SH-SY5Y (cell line): Measurements from ENCODE around the gene SLC5A4.

Experiments used
- GATA2 ChIP-seq: IDR thresholded peaks from 2 replicates; pipeline ENCODE4 v1.6.1; 2011; ENCODE audit warnings: mild to moderate bottlenecking, low read depth, low read length
- GATA3 ChIP-seq: IDR thresholded peaks from 2 replicates; pipeline ENCODE4 v1.6.1; 2011; ENCODE audit warnings: low read depth, mild to moderate bottlenecking, low read length, moderate library complexity

Gene SLC5A4

DNA sequence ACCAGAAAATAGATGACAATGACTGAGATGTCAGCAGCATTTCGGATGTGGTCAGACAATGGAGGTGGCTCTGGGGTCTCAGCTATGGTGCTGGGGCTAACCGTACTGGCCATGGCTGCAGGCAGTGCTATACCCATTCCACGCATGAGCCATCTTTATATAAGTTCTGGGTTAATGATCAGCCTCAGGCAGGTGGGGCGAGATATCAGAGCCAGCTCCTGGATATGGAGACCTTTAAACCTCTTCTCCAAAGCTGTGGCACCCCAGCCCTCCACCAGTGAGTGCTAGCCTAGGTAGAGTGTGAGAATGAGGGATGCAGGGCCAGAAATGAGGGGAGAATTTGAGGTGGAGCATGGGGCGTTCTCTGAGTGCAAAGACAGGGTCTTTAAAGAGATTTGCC is at the start of gene SLC5A4:
TSS of gene SLC5A4 (minus strand) at position 131 of the 400 bp plus-strand sequence. CDS start at position 113, 18 bp downstream.
- no peak for TF ChIP-seq GATA2
- no peak for TF ChIP-seq GATA3

DNA sequence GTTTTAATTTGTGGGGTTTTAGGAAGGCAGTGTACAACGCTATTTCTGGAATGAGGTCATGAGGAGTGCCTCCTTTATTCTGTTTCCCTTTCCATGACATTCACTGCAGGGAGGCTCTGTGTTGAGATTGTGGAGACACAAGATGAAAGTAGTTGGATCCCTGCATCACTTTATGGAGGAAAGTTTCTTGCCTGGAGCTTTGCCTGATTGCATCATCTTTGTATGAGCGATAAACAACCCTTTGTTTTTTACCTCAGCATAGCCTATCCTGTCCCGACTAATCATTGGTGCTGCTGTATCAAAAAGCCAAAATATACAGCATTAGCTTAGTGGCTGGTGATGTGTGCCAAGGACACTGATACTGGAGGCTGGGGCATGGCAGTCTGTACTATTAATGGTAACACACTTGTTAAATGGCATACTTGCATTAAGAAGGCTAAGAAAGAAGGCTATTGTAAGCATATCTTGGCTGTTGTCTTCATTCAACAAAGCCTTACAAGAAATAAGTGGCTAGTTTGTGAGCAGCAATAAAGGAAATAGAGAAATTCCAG is 31.2 kb upstream of the SLC5A4 start:
- TF ChIP-seq GATA3 (no peak), GATA2 (no peak)

DNA sequence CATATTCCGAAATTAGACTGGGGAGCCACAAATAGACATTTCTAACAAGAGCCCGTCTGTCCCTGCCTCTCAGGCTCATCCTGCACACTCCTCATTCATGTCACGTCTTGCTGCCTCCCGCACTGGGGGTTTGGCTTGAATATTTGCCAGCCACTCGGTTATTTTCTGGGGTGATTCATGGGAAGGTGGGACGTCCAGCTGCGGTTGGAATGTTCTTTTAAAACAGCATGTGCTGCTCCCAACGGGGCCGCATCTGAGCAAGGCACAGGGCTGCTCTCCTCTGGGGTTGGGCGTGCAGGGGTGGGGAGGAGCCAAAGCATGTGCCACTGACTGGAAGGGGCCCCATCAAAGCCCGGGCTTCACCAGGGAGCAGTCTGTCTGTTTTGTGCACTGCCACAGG is 25.9 kb upstream of the SLC5A4 start:
- TF ChIP-seq GATA3 (no peak), GATA2 (no peak)

DNA sequence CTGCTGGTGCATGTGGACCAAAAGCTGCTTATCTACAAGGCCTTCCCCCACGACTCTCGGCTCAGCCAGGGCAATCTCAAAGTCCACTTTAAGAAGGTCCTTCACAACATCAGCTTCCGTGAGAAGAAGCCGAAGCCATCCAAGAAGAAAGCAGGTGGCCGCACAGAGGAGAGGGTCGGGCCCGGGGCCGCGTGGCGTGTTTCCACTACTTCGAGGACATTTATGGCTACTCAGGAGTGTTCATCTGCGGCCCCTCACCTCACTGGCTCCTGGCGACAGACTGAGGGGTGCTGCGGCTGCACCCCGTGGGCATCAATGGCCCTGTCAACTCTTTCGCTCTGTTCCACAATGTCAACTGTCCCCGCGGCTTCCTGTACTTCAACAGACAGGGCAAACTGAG is 16.2 kb upstream of the SLC5A4 start:
- TF ChIP-seq GATA2: no peak
- TF ChIP-seq GATA3: no peak

DNA sequence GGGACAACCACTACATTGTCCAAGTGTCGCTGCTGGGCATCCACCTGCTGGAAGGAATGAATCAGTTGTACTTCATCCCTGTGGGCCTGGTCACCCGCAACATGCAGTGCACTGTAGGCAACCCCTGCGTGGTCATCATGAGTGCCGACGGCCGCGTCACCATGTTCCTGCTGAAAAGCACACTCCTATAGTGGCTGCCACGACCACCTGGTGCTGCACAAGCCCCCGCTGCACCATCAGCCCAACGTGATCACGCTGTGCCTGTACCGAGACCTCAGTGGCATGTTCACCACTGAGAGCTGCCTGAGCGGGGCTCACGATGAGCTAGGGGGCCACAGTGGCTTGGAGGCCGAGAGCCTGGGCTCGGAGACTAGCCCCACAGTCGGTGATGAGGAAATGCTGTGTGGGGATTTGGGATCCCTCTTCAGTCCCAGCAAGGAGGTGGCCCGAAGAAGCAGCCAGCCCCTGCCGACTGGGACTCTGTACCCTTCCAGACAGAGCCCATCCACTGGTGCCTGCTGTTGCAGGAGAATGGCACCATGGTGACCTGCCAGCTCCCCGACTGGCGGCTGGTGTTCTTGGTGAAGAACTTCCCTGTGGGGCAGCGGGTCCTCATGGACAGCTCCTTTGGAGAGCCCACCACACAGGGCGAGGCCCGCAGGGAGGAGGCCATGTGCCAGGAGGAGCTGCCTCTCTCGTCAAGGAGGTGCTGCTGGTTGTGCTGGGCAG is 15.7 kb upstream of the SLC5A4 start:
- TF ChIP-seq GATA2 (no peak), GATA3 (no peak)

DNA sequence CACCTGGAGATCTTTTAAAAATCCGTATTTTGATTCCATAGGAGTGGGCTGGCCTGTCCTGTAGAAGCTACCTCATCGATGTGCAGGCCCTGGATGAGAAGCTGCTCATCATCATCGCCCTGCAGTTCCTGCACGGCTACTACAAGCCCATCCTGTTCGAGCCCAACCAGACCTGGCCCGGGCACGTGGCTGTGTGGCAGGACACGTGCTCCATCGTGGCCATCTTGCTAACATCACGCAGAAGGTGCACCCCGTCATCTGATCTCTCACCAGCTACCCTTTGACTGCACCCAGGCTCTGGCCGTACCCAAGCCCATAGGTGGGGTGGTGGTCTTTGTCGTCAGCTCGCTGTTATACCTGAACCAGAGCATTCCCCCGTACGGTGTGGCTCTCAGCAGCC is 14.2 kb upstream of the SLC5A4 start:
- TF ChIP-seq GATA3 (no peak), GATA2 (no peak)

DNA sequence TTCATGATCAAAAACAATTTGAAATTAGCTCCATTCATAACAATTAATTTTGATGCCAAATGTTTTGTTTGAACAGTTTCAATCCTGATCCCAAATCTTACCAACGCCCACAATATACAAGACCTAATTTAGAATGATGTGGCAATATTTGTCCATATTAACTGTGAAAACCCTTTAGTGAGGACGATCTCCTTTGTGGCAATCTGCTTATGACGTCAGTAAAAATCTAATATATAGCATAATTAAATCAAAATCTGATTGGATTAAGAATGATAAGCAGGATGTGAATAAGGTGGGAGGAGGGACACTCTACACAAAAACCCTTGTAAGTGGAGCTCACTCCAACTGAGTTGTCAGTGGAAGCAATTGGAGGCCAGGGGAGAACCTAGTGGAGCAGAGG is 11.9 kb upstream of the SLC5A4 start:
- no peak for TF ChIP-seq GATA2

DNA sequence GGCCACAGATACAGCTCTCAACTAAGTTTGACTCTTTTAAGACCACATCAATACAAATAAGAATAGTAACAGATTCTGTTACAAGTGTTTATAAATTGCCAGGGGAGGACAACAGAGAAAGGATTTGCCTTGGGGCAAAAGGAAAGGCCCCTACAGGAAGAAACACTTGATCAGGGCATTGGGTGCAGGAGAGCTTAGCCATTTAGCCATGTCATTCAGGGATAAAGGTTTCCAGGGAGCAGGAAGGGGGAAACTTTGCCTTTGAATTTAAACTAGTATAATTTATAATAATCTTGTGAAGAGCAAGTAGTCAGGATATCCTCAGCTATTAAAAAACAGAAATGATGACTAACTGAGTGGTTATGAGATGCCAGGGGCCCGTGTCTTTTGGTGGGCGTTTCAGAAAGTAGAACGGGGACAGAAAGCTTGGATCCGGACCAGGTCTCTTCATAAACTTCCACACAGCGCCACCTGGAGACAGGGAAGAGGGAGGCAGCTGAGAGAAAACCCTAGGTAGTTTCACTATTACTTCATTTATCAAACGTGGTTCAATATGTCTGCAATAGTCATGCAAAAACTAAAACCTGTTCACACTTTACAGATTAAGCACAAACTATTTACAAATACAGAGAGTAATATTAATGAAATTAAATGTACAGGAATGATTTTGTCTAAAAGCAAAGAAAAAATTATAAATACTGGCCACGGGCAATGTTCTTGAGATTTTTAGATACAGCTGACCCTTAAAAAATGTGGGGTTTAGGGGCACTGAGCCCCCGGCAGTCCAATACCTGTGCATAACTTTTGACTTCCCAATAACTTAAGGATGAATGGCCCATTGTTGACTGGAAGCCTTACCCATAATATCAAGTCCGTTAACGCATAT is 11.0 kb upstream of the SLC5A4 start:
- TF ChIP-seq GATA2 (no peak), GATA3 (no peak)

DNA sequence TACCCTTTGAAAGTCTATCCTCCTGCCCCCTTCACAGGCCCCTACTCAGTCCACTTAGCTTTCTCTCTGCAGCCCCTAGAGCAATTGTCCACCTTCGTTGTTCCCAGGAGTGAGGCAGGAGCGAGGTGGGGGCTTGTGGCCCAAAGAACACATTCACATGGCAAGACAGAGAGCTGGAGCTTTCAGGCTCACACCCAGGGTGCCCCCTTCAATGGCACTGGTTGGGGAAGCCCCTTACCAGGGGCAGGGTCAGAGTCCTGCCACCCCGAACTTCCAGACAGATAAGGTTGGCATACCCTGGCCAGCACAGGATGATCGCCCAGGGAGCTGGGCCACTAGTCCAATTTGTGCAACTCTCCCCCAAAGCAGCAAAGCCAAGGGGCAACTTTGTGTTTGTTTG is 6.2 kb upstream of the SLC5A4 start:
- no peak for TF ChIP-seq GATA3
- no peak for TF ChIP-seq GATA2

DNA sequence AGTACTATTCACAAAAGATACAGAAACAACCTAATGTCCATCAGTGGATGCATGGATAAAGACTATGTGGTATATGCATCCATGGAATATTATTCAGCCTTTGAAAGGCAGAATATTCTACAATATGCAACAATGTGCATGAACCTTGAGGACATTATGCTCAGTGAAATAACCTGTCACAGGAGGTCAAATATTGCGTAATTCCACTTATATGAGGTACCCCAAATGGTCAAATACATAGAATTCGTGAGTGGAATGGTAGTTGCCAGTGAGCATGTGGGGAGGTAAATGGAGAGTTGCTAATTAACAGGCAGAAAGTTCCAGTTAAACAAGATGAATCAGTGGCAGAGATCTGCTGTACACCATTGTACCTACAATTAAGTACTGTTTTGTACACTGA is 3.6 kb upstream of the SLC5A4 start:
- TF ChIP-seq GATA2 (no peak), GATA3 (no peak)

DNA sequence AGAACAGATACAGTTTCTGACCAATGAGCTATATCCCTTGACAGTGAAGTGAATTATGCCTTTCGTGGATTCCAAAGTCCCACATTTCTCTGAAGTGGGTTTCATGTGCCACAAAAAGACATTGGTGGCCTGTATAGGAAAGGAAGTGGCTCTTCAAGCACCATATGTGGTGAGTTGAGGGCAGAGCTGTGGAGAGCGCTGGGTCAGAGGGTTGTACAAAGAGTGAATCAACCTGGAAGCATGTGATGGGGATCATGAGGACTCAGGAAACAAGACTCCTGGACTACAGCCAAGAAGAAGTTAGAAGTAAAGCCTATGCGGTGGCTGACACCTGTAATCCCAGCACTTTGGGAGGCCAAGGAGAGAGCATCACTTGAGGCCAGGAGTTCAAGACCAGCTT is 579 bp upstream of the SLC5A4 start:
- no peak for TF ChIP-seq GATA3
- TF ChIP-seq GATA2: no peak

DNA sequence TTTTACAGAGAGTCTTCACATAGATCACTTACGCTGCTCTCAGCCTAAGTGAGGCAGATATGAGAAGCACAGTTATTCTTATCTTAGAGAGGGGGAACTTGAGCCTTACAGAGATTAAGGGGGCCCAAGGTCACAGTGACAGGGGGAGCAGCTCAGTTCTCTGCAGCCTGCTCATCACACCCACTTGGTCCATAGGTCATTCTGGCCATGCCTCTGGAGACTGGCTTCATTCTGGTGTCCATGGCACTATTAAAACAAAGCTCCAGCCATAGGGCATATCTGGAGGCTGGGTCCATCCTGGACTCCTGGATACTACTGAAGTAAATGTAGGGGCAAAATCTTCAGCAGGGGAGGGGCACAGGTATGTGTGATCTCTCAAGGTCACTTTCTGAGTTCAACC is 5.9 kb downstream of the SLC5A4 start:
- TF ChIP-seq GATA2 (no peak), GATA3 (no peak)

DNA sequence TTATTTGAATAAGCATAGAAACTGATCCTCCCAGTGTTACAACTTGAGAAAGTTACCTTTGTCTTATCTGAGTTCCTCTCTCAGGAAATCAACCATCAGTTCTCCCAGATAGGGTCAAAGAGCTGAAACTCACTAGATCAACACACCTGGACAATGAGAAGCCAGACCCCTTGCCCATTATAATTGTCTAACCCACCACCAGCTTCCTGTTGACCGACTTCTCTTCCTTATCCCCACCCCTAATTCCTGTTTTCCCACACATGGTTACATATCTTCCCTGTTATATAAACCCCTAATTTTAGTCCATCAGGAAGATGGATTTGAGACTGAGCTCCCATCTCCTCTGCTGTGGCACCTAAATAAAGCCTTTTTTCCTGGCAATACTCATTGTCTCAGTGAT is 6.9 kb downstream of the SLC5A4 start:
- TF ChIP-seq GATA2 (no peak), GATA3 (no peak)

DNA sequence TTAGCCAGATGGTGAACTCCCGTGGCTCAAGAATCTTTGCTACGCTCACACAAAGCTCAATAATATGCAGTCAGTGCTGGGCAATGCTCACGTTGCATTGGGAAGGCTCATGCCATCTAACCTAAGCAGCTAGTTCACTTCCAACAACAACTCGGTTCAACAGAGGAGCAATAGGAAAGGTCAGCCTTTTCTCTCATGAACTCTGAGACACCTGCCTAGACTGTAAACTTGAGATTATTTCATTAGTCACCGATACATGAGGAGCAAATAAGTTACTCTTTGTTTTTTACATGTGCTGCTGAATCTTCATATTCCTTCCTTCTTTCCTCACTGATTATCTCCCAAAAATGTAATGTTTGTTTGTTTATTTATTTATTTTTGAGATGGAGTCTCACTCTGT is 9.0 kb downstream of the SLC5A4 start:
- TF ChIP-seq GATA3 (no peak), GATA2 (no peak)

DNA sequence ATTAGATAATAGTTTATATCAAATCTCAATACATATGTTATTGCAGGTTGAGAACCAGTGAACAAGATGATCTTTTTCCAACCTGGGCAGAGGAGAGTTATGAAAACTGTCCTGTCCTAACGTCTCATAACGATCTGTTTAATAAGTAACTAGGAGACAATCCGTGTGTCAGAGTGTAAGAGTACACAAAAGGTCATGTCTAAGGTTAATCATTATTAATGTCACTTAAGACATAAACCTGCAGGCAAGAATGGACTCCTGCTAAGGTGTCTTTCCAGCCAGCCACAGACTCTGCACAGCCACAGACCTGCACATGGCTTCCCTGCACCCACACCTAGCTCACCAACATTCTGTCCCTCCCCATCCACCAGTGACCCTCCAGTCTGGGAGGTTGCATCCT is 10.1 kb downstream of the SLC5A4 start:
- no peak for TF ChIP-seq GATA2
- TF ChIP-seq GATA3: no peak

DNA sequence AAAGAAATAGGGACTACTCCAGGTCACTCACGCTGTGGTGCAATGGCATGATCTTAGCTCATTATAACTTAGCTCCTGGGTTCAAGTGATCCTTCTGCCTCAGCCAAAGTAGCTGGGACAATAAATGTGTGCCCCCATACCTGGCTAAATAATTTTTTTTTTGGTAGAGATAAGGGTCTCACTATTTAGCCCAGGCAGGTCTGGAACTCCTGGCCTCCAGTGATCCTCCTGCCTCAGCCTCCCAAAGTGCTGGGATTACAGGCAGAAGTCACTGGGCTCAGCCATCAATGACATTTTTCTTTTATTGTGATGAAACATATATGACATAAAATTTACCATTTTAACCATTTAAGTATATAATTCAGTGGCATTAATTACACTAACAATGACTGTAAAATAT is 10.6 kb downstream of the SLC5A4 start:
- no peak for TF ChIP-seq GATA2

DNA sequence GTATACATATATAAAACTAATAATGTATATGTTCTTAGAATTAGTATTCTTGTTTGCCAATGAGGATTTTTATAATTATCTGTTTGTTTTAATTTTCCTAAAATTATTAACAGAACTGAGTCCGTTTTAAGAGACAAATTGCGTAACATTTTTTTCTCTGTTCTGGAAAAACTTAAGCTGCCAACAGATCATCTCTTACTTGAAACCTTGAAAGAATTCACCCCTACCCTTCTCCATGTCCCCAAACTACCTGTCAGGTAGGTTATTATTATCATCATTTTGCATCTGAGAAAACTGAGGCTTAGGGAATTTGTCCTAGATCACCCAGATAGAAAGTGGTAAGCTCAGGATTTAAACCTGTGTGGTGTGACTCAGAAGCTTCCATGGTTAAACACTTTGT is 14.7 kb downstream of the SLC5A4 start:
- TF ChIP-seq GATA2 (no peak), GATA3 (no peak)
